GM18520 (cell line): ENCODE results near the gene VSIG10L.
A peak's percentile ranks its signal among the peaks of the same experiment; 100 is the strongest.

Experiments used
- ATAC-seq: cut with Tn5 transposase; IDR thresholded peaks from one replicate; pipeline ENCODE4 v1.9.1; 2021; ENCODE audit not compliant: unreplicated experiment

VSIG10L gene

DNA sequence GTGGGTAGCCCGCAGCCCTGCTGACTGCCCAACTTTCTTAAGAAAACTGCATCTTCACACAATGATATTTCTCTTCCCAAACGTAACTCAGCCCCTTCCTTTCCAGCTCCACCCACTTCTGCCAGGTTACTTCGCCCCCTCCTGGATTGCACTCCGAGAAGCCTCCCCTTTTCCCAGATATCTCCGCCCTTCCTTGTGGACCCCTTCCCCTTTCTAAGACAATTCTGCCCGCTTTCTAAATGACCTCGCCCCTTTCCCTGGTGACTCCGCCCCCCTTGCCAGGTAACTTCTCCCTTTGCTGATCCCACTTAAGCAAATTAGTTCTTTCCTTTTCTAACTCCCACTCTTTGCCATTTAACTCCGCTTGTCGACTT lies 2.6 kb downstream of the VSIG10L start:
- ATAC-seq: no peak

DNA sequence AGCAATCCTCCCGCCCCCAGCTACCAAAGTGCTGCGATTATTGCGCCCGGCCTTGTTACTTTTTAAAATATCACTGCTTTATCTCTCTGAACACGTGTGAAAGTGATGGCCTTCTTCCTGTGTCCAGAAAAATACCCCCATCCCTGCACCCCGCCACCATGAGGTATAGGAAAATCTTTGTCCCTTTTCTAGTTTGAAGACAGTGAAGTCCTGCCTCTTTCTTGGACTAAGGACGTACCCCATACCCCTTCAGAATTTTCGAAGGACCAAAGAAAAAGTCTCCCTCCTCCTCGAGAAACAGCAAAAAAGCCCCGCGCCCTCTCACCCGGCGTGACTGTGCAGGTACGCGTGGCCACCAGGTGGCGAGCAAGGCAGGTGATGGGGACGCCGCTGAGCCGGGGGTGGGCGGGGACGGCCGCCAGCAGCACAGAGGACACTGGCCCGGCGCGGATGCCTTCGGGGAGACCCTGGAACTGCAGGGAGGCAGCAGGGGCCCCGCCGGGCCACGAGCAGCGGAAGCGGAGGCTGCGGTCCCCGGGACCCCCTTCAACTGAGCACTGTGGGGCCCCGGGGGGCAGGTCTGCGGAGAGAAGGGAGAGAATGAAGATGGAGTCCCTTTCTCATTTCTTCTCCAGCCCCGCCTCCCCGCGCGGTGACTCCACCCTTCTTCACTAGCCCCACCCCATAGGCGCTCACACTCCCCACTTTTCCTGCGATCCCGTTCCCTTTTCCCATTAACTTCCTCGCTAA lies 3.2 kb downstream of the VSIG10L start:
- peak; percentile 37 for ATAC-seq

DNA sequence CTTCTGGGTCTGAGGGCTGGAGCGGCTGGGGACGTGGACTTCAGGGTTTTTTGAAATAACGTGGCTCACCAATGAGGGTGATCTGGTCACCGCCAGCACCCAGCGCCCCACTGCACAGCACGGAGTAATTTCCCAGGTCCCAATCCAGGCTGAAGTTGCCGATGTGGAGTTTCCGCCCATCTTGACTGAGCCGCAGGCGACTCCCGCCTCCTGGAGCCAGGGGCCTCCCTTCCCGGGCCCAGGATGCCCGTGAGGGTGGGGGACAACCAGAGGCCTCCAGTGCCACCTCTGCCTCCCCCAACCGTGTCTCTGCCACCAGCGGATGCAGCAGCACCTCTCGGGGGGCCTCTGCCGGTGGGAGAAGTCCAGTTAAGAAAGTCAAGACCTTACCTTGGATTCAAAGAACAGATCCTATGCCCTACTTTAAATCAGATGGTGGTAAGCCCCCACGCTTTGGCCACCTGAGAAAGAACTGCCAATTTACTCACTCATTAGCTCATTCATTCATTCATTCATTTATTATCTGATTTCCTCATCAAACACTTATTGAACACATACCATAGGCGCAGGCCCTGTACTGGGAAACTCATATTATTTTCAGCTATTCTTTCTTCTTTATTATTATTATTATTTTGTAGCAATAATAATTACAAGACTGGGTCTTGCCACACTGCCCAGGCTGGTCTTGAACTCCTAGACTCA lies 3.9 kb downstream of the VSIG10L start:
- no peak for ATAC-seq

DNA sequence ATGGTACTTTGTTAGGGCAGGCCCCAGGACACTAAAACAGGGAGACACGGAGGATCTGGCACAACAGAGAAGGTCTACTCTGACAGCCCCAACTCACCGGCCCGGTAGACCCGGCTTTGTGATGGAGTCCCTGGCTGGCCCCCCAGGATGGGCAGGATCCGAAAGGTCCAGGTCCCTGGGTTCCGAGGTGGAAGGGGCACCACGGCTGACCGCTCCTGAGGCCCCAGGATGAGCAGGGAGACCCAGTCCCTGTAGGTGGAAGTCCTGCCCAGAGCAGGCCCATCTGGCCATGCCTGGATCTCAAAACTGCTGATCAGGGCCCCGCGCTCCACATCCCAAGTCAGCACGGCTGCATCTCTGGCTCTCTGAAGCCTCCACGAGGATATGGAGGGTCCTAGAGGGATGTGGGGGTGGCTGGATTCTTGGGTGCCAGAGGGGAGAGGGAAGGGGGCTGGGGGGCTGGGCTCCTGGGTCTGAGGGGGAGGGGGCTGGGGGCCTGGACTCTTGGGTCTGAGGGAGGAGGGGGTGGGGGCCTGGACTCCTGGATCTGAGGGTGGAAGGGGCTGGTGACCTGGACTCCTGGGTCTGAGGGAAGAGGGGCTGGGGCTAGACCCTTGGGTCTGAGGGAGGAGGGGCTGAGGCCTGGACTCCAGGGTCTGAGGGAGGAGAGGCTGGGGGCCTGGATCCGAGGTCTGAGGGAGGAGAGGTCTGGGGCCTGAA lies 4.6 kb downstream of the VSIG10L start:
- no peak for ATAC-seq

DNA sequence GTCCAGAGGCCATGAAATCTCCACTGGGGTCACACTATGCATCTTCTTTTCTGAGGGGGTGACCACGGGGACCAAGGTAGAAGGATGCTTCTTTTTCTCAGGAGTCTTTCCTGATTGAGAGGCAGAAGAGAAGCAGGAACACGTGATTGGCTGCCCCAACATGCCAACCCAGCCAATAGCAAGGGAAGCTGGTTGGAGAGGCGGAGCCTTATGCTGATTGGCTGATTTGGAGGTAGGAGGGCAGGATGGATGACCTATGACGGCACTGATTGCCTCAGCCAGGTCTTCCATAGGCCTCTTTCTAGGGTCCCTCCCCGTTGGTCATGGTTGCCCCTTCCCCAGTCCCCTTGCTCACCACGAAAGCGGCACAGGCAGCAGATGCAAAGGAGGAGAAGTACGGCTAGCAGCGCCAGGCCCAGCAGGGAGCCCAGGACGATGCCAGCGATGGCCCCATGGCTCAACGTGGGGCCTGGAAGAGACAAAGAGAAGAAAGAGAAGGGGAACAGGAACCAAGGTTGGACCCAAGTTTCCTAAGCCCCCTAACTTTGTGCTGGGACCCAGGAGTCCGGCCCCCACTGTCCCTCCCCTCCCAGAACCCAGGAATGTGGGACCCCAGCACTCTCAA lies 8.0 kb downstream of the VSIG10L start:
- ATAC-seq: no peak

DNA sequence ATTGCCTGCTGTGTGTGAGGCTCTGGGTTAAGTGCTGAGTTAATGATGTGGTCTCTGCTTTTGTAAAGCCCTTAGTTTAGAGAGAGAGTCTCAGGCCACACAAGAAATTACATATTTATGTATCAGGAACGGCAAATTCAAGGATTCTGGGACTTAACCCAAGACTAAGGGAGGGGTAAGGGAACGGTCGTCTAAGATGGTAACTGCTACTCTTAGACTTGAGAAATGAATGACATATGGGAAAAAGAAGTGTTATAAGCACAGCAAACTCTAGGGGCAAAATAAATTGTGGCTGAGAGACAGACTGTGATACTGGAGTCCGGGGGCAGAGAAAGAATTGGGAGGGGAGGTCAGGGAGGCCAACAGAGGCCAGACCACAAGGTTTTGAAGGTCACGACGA lies 10.2 kb downstream of the VSIG10L start:
- ATAC-seq: no peak

DNA sequence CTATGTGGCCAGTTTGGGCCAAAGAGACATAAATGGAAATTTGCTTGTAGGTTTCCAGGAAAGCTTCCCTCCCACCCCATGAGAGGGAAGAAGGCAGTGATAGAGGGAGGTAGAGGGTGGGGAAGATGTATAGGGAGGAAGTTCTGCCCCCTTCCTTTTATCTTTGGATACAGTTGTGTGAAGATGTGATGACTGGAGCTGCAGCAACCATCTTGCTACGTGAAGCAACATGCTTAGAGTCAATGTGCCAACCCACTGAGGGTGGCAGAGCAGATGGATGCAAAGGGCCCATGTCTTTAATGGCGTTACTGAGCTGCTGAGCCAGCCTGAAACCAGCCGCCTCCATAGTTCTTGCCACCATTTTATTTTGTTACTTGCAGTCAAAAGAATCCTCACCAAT lies 10.7 kb downstream of the VSIG10L start:
- no peak for ATAC-seq

DNA sequence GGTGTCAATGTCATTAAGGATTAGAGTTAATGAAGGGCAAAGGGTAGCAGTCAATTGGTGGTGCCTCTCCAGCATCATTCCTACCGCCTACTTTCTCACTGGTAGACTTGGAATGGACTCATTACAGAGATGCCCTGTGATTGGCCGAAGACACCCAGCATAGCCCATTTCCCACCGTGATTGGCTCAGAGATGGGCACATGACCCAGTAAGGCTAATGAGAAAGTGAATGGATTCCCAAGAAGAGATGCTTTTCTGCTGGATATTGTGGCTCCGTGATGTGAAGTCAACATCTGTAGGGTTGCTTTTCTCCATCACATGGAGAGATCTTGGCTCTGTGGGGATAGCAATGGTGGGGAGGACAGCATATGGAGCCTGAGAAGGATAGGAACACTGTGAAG lies 11.6 kb downstream of the VSIG10L start:
- ATAC-seq: no peak

DNA sequence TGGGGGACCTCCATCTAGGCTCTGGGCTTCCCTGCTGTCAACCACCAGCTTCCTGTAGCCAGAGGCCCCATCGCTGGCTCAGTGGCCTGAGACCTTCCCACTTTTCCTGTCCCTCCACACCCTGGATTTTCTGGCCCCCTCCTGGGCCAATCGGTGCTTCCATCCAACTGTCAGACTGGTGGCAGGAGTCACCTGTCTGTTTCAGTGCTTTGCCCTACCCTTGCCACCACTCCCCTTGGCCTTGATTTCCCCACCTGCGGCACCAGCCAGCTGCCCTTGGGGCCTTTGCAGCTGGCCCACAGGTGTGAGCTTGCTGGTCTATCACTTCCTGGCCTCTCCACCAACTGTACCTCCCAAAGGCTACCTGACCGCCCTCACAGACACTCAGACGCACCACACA lies 12.5 kb downstream of the VSIG10L start:
- ATAC-seq: no peak

DNA sequence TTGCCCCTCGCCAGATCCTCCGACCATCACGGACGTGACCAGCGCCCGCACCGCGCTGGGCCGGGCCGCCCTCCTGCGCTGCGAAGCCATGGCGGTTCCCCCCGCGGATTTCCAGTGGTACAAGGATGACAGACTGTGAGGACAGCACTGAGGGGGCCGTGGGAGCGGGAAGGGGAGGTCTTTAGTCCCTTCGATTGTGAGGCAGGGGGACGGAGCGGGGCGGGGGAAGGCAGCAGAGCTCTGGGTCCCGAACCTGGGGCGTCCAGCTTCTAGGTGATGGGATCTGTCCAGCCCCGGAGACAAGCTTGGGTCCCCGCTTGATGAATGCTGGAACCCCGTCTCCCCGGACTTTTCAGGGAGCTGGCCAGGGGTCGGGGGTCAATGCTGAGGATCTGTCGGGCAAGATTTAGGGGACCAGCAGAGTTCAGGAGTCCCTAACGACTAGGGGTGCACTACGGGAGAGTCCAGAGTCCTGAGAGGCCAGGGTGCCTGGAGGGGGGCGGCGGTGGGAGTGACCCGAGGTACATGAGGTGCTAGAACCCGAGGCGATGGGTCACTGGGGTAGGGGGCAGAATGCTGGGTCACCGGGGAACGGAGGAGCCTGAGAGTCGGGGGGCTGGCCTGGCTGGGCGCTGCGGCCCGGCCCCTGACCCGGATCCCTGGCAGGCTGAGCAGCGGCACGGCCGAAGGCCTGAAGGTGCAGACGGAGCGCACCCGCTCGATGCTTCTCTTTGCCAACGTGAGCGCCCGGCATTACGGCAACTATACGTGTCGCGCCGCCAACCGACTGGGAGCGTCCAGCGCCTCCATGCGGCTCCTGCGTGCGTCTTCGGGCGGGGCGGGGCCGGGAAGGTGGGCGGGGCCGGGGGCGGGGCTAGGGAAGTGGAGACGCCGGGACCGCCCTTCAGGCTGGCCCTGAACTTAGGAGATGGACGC lies 14.6 kb downstream of the VSIG10L start:
- no peak for ATAC-seq

DNA sequence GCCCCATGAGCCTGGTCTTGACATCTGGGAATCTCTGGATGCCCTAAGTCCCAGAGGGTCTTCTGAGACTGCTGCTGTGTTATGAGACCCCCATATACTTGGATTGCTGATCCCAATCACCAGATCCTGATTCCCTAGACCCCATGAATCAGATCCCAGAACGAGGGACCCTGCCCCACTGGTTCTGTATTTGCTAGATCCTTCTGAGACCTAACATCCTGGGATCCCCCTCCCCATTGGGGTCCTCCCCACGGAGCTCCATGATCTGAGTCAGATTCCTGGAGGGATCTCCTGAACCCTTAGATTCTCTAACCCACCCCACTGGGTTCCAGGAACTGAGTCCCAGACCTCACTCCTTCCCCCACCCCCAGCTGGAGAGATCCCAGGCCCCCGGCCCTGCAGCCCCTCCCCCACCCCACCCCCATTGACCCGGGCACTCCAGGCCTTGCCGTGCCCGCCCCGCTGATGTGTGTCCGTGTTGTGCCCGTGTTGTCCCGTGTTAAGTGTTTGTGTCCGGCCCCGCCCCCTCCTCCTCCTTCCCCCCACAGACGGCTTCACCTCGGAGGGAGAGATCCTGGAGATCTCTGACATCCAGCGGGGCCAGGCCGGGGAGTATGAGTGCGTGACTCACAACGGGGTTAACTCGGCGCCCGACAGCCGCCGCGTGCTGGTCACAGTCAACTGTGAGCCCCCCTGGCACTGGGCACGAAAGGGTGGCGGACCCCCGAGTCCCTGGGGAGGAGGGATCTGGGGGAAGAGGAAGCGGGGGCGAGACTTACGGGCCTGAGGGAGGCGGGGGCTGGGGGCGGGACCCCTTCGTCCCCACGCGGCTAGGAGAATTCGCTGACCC lies 15.5 kb downstream of the VSIG10L start:
- ATAC-seq: no peak

DNA sequence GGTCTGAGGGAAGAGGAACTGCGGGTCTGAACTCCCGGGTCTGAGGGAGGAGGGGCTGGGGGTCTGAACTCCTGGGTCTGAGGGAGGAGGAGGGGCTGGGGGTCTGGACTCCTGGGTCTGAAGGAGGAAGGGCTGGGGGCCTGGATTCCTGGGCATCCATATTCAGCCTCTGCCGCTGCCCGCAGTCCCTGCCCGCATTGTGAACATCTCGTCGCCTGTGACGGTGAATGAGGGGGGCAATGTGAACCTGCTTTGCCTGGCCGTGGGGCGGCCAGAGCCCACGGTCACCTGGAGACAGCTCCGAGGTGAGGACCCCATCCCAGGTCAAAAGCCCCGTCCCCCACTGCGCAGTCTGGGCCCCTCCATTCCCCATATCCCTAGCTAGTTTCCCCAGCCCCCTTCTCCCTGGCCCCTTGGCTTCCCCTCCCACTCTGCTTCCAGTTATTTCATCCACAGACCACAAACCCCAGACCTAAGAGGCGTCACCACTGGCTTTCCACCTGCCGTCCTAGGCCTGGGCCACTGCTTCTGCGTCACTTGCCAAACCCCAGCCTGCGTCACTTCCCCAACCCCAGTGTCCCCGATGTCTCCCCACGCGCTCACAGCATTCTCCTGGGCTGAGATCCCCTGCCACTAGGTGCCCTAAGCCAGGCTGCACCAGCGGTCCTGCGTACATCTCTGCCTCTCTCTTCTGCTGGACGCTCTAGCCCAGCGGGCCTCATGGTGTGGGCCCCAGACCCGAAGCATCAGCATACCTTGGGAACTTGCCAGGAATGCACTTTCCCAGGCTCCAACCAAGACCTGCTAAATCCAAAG lies 16.6 kb downstream of the VSIG10L start:
- ATAC-seq: no peak

DNA sequence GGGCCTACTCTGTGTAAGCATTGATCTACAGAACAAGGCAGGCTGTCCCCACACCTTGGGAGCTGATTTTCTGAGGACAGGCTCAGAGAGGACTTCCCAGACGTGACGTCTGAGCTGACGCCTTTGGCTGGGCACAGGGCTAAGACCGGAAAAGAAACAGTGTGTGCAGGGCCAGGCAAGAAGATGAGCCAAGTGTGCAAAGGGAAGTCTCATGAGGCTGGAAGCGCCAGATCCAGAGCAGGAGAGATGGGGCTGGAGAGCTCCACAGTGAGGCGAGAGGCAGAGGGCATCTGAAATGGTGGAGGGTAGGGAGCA lies 17.8 kb downstream of the VSIG10L start:
- no peak for ATAC-seq

DNA sequence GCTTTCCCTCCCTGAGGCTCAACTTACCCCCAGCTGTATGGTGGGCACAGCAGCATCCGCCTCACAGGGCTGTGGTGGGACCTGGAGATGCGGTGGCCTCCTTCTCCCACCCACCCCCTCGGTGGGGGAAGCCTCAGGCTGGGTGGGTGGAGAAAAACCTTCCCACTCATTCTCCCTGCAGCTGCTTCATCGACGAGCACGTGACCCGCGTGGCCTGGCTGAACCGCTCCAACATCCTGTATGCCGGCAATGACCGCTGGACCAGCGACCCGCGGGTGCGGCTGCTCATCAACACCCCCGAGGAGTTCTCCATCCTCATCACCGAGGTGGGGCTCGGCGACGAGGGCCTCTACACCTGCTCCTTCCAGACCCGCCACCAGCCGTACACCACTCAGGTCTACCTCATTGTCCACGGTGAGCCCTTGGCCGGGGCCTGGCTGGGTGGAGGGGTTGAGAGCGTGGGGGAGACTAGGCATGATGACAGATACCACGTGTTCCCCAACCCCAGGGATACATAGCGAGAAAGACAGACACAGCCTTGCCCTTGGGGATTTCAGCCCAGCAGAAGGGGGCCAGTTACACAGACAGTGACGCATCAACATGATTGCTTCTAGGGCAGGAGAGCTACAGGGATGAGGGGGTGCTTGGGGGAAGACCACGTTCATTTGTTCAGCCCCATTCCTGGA lies 18.3 kb downstream of the VSIG10L start:
- ATAC-seq: no peak

DNA sequence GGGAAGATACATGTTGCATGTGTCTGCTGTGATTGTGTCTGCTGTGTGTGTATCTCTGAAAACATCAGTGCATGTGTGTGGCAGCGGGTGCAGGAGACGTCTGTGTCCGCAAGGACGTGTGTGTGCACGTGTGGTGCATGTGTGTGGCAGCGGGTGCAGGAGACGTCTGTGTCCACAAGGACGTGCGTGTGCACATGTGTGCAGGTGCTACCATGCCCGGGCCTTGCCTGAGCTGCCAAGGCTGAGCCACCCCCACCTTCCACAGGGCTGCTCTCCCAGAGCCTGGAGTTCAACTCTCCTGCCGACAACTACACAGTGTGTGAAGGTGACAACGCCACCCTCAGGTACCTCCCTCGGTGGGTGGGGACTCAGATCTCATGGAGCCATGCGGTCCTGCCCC lies 20.1 kb downstream of the VSIG10L start:
- no peak for ATAC-seq

DNA sequence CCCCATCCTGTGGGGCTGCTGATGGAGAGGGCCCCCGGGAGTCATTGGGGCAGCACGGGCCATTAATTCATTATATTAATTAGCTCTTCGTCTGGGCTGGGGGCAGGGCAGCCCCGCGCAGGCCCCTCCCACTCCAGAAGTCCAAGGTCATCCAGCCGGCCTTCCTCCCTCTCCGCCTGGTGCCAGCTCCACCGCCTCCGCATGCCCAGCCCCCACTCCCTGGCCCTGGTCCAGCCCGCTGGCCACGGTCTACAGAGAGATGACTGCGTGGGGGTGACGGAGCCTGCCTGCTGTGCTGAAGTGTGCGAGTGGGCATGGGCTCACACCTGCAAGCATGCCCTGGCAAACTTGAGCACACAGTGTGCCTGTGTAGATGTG lies 21.7 kb downstream of the VSIG10L start:
- ATAC-seq: no peak

DNA sequence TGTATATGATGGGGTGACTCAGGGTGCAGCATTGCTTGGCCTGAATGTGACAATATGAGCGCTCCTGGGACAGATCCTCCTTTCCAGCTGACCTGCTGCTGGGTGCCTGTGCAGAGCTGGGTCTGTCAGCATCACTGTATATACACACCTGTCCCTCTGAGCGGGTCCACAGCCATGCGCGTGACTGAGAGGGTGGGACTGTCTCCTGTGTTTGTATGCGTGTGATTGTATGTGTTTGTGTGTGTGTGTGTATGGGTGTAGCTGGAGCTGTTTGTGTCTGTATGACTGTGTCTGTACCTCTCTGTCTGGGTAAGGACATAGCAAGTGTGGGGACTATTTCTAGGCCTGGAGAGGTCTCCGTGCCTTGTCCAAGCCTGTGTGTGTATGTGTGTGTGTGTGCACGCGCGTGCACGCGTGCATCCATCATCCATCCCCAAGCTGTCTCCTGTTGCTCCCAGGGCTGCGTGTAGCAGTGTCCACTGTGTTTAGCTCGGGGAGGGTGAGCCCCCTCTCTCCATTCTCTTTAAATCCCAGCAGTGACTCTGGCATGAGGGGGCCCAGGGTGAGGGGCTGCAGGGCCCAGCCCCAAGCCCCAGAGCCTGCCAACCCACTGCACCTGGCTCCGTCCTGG lies 22.2 kb downstream of the VSIG10L start:
- no peak for ATAC-seq
